GM12874 (cell line): ENCODE data around the gene NUDT4.

Experiments
- TF ChIP-seq, protein P1 (sequence below): IDR thresholded peaks from 2 replicates; pipeline ENCODE4 v1.5.1; 2011; ENCODE audit warnings: low read depth, mild to moderate bottlenecking, control low read depth, low read length, moderate library complexity; ENCODE audit not compliant: insufficient read depth

The NUDT4 gene

DNA sequence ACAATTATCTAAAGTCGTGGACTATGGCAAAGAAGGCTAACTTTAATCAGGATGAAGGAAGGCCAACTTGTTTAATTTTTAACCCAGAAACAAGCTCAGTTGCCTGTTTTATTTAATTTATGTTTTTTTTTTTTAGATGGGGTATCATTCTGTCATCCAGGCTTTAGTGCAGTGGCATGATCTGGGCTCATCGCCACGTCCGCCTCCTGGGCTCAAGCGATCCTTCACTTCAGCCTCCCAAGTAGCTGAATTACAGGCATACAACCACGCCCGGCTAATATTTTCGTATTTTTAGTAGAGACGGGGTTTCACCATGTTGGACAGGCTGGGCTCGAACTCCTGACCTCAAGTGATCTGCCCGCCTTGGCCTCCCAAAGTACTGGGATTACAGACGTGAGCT lies 19.7 kb downstream of the NUDT4 start:
- TF ChIP-seq, protein P1, sequence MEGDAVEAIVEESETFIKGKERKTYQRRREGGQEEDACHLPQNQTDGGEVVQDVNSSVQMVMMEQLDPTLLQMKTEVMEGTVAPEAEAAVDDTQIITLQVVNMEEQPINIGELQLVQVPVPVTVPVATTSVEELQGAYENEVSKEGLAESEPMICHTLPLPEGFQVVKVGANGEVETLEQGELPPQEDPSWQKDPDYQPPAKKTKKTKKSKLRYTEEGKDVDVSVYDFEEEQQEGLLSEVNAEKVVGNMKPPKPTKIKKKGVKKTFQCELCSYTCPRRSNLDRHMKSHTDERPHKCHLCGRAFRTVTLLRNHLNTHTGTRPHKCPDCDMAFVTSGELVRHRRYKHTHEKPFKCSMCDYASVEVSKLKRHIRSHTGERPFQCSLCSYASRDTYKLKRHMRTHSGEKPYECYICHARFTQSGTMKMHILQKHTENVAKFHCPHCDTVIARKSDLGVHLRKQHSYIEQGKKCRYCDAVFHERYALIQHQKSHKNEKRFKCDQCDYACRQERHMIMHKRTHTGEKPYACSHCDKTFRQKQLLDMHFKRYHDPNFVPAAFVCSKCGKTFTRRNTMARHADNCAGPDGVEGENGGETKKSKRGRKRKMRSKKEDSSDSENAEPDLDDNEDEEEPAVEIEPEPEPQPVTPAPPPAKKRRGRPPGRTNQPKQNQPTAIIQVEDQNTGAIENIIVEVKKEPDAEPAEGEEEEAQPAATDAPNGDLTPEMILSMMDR: no peak

DNA sequence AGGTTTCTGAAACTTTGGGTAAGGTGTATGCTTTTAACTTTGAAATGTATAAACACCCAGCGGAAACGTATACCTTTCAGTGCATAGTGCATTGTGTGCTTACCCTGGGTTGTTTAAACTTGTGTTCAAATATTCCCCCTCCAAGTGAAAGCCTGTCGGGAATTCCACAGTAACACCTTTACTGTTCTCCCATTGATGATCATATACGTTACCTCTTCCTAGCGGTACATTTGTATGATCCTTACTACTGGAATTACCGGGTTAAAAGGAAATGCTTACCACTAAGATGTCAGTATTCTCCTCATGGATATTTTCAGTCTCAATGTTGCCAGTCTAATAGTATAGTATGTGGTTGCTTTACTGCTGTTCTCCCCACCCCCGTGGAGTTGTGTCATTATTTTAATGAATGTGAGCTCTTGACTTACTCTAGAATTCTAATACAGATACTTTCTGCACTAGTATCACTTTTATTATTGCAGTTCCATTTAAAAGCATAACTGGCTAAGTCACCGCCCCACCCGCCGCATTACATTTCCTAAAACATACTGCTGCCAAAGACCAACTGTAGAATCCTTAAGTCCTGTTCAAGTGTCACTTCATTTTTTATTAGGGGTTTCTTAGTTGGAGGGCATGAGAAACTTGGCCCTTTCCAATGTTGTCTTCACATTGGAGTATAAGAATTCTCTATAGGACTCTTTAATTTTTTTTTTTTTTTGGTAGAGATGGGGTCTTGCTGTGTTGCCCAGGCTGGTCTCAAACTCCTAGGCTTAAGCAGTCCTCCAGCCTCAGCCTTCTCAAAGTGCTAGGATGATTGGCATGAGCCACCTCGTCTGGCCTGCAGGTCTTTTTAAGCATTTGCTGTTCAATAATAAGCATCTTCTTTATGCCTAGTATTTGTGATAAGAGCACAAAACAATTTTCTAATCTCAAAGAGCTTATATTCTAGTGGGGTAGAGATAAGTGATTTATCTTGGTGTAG lies 24.9 kb downstream of the NUDT4 start:
- TF ChIP-seq, protein P1: no peak

DNA sequence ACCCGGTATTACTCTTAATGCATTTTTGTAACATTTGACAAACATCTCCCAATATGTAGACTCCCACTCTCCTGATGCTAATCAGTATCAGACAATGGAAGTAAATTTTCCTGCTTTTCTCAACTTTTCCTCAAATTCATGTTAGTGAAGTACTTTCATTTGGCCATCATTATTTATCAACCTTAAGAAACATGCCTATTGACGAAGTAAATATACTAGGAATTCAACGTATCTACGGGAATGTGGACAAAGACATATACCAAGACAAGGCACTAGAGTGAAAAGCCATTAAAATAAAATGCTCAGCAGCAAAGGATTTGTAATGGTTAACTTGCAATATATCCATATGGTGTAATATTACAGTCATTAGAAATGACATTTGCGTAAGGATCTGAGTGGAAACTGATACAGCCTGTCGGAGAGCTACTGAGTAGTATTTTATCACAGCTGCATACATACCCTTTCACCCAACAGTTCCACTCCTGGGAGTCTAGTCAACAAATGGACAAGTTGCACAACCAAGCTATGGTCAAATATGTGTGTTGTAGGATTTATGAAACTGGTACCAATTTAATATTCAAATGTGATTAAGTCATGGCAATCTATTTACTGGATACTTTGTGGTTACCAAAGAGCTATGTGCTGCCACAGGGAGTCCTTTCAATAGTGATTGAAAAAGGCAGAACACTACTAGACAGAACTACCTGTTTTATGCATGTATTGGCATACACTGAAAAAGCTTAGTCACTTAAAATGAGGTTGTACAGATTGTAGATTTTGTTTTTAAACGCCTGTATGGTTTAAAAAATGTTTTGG lies 26.5 kb downstream of the NUDT4 start:
- TF ChIP-seq, protein P1: no peak

DNA sequence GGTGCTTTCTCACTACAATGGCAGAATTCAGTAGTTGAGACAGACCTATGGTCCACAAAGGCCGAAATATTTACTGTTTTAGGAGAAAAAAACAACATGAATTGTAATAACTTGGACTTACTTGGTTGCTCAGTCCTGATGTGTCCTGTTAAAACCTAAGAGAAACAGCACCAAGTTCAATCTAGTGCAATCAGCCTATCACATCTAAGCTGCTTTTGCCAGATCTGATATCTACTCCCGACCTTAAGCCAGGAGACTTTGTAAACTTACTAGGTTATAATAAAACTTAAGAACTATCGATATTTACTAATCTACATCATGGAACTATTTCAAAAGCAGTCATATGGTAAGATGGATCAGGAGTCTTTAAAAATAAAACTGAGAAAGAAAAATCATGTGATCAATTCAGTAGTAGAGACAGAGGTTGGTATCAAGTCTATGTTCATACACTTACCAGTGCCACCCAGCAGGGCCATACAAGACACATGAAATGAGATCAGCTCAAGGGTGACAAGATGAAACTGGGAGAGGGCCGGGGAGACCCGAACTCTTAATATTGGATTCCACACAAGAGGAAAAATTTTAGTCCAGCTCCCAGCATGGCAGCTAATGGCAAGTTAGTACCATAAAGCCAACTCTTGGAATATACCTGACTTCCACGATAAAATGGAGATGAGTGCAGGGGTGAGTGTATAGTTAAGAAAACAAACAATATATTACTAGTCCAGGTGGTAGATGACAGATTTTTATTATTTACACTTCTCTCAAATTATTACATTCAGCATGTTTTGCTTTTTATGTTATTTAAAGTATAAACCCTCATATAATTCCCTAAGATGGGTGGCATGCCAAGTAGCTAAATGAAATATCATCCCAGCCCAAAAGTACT lies 27.5 kb downstream of the NUDT4 start:
- TF ChIP-seq, protein P1: no peak

DNA sequence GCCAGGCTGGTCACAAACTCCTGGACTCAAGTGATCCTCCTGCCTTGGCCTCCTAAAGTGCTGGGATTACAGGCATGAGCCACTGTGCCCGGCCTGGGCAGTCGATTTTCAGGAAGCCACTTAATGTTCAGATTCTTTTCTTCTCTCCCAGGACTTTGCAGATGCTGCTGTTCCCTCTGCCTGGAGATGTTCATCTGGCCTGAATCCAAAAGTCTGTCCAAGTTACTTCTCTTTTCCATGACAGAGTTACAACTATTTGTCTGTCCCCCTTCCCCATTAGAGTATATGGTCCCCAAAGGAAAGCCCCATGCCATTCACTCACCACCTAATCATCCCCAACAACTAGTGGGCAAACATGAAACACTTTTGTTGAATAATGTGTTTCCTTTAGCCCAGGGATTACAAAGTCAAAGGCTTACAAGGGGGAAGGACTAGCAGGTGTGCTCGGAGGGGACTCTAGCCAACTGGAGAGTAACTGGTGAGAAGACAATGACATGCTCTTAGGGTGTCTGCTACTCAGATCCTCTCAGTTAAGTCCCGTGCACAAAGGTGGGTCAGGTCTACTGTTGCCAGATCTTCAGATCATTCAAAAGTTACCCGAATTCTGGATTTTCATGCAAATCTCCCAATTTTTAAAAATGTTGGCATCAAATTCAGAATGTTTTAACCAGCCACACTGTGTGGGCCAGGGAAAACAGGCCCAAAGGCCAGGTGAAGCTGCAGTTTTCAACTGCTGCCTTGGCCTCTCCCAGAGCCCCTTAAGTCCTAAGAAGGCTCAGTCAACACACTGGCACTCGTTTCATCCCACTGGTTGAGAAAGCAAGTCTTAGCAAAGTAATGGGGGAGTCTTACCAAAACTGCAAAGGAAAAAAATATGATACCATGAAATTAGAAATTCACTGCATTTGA lies 29.6 kb downstream of the NUDT4 start:
- TF ChIP-seq, protein P1: no peak

DNA sequence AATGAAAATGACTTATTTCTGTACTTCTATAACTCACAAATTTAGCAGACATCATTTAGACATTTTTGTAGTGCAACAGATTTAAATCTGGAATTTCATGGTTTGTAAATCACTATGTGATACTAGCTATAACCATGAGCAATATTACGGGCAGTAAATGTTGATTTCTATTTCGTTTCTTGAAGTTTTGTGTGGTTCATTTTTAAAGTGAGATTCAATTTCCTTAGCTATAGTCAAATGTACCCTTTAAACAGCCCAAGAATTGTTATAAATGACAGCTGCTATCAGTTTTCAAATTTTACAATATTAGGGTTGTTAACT lies 30.2 kb downstream of the NUDT4 start:
- TF ChIP-seq, protein P1: no peak
